GM23248 (cell line): ENCODE measurements around the gene IRX2. TPM values are rescaled to one million over a fixed set of nuclear protein-coding genes. Genes with fewer than 3 reads are reported as not detected.

Source experiments
- DNase-seq: peaks from one replicate; pipeline ENCODE4 v3.0.0-alpha.2; 2015
- H2AFZ ChIP-seq: fragments of 200-600 bp; sonication (generic); 2 replicates; pipeline ENCODE4 v1.6.1; 2016; ENCODE audit warnings: antibody characterized with exemption
- H3F3A ChIP-seq: fragments of 200-600 bp; sonication (generic); 2 replicates; pipeline ENCODE4 v1.6.1; 2016; ENCODE audit warnings: mild to moderate bottlenecking, antibody characterized with exemption, mixed run types; ENCODE audit not compliant: insufficient read depth
- H3K27ac ChIP-seq: fragments of 200-600 bp; sonication (generic); 2 replicates; pipeline ENCODE4 v1.5.1; 2016; ENCODE audit warnings: mild to moderate bottlenecking
- H3K27me3 ChIP-seq: fragments of 200-600 bp; sonication (generic); replicated peaks from 2 replicates; pipeline ENCODE4 v1.6.1; 2016; ENCODE audit warnings: mild to moderate bottlenecking; ENCODE audit not compliant: insufficient read depth
- H3K36me3 ChIP-seq: fragments of 200-600 bp; sonication (generic); 2 replicates; pipeline ENCODE4 v1.6.1; 2016; ENCODE audit warnings: low read depth, mild to moderate bottlenecking
- H3K4me1 ChIP-seq: fragments of 200-600 bp; sonication (generic); 2 replicates; pipeline ENCODE4 v1.6.1; 2016; ENCODE audit warnings: mild to moderate bottlenecking; ENCODE audit not compliant: insufficient read depth
- H3K4me2 ChIP-seq: fragments of 200-600 bp; sonication (generic); one replicate; pipeline ENCODE4 v1.6.1; 2016; ENCODE audit warnings: mild to moderate bottlenecking; ENCODE audit not compliant: unreplicated experiment
- H3K4me3 ChIP-seq: fragments of 200-600 bp; sonication (generic); 2 replicates; pipeline ENCODE4 v1.5.1; 2016; ENCODE audit warnings: mild to moderate bottlenecking
- H3K79me2 ChIP-seq: fragments of 200-600 bp; sonication (generic); 2 replicates; pipeline ENCODE4 v1.6.1; 2016; ENCODE audit warnings: mild to moderate bottlenecking; ENCODE audit not compliant: insufficient read depth
- H3K9ac ChIP-seq: fragments of 200-600 bp; sonication (generic); 2 replicates; pipeline ENCODE4 v1.6.1; 2016; ENCODE audit warnings: mild to moderate bottlenecking
- H3K9me2 ChIP-seq: fragments of 200-600 bp; sonication (generic); 2 replicates; pipeline ENCODE4 v1.6.1; 2016; ENCODE audit warnings: mixed run types, mild to moderate bottlenecking, moderate library complexity; ENCODE audit not compliant: insufficient read depth
- H3K9me3 ChIP-seq: fragments of 200-600 bp; sonication (generic); one replicate; pipeline ENCODE4 v1.6.1; 2017; ENCODE audit warnings: low read depth
- H4K20me1 ChIP-seq: fragments of 200-600 bp; sonication (generic); 2 replicates; pipeline ENCODE4 v1.6.0; 2016; ENCODE audit not compliant: insufficient read depth
- EZH2 ChIP-seq: fragments of 200-600 bp; sonication (generic); IDR thresholded peaks from 2 replicates; pipeline ENCODE4 v1.6.1; 2018; ENCODE audit warnings: antibody characterized with exemption, mild to moderate bottlenecking; ENCODE audit not compliant: insufficient read depth, poor library complexity, severe bottlenecking
- EZH2phosphoT487 ChIP-seq: fragments of 200-600 bp; sonication (generic); IDR thresholded peaks from 2 replicates; pipeline ENCODE4 v1.6.1; 2018; ENCODE audit warnings: antibody characterized with exemption, moderate library complexity, mild to moderate bottlenecking, low read depth; ENCODE audit not compliant: insufficient read depth
- WGBS, 2 experiments: methylation state at CpG; one replicate each; pipeline ENCODE4 v1.1.6; 2015 to 2017; ENCODE audit warnings: low lambda C conversion rate in 2 of 2, low coverage in 1 of 2; ENCODE audit errors: missing lambda C conversion rate in 2 of 2; 5-methylcytosine and 5-hydroxymethylcytosine counted together
- in situ Hi-C: fragments of 300-500 bp; cut with MboI; formaldehyde crosslinking; loops from 2 replicates; pipeline ENCODE4 v1.15.0; 2020
- polyA plus RNA-seq: library from polyadenylated mRNA; unstranded; fragments of >200 nt; fragmentation: Nextera tagmentation; extraction: Ambion mirVana; gene quantifications from 2 replicates; pipeline ENCODE4 v1.2.1, GENCODE V29; 2016
- total RNA-seq: library from RNA; depleted of rRNA; stranded (reverse); fragments of >200 nt; shearing (Covaris generic); gene quantifications from 2 replicates; pipeline ENCODE4 v1.2.3, GENCODE V29; 2014

Gene IRX2
- total and polyA plus RNA-seq, 2 experiments from 2014 or later, result 6.1 to 30.6 TPM

GRCh38 chr5:2742921-2743679, 8.4 kb downstream of the IRX2 start:
- peak overlapping the region; percentile 99 for H3K4me3 ChIP-seq
- H2AFZ ChIP-seq, result no peak overlapping the region
- WGBS, 2 experiments, result 13 to 19% methylated on average over 46 to 55 of the region's 55 CpGs
- TF ChIP-seq EZH2phosphoT487, result no peak
- no peak for TF ChIP-seq EZH2
- H3K4me2 ChIP-seq, result peak overlapping the region; percentile 97
- no peaks in the 10 kb centered on the region for H3K27me3 ChIP-seq
- in situ Hi-C loops, result loop anchor here (25.0 kb wide), 1 partner anchor 981 kb away; no protein-coding TSS in a partner anchor
- no peaks in the 10 kb centered on the region for H4K20me1 ChIP-seq
- H3K79me2 ChIP-seq, result peaks cover 95% of the 10 kb centered on the region
- H3K4me1 ChIP-seq, result peaks cover 68% of the 10 kb centered on the region
- H3K9ac ChIP-seq, result peak overlapping the region; percentile 92
- H3K9me3 ChIP-seq, result no peaks in the 10 kb centered on the region
- peak; percentile 58 for DNase-seq
- peaks cover 31% of the 10 kb centered on the region for H3F3A ChIP-seq
- H3K9me2 ChIP-seq, result no peaks in the 10 kb centered on the region
- H3K27ac ChIP-seq, result peak overlapping the region; percentile 84
- peaks cover 8% of the 10 kb centered on the region; the same call in 1 of the 2 replicates for H3K36me3 ChIP-seq

GRCh38 chr5:2741956-2742355, 9.5 kb downstream of the IRX2 start:
- H4K20me1 ChIP-seq, result no peaks in the 10 kb centered on the region
- no peak overlapping the region for H2AFZ ChIP-seq
- H3K9me2 ChIP-seq, result no peaks in the 10 kb centered on the region
- H3K27me3 ChIP-seq, result no peaks in the 10 kb centered on the region
- DNase-seq, result peak; percentile 54
- peak overlapping the region; percentile 92 for H3K9ac ChIP-seq
- 18 to 23% methylated on average over 3 of the region's 3 CpGs for WGBS, 2 experiments
- peaks cover 8% of the 10 kb centered on the region; the same call in 1 of the 2 replicates for H3K36me3 ChIP-seq
- peaks cover 68% of the 10 kb centered on the region for H3K4me1 ChIP-seq
- in situ Hi-C loops, result loop anchor here (25.0 kb wide), 1 partner anchor 980 kb away; no protein-coding TSS in a partner anchor
- peaks cover 31% of the 10 kb centered on the region for H3F3A ChIP-seq
- peaks cover 84% of the 10 kb centered on the region for H3K79me2 ChIP-seq
- peak overlapping the region; percentile 84 for H3K27ac ChIP-seq
- H3K4me3 ChIP-seq, result peak overlapping the region; percentile 77
- peak overlapping the region; percentile 97 for H3K4me2 ChIP-seq
- TF ChIP-seq EZH2 (no peak), EZH2phosphoT487 (no peak)
- no peaks in the 10 kb centered on the region for H3K9me3 ChIP-seq

GRCh38 chr5:2740876-2741555, 10.5 kb downstream of the IRX2 start:
- Histone ChIP-seq H3K27me3 (no peaks in the 10 kb centered on the region), H3K27ac (peak overlapping the region; percentile 84), H3K36me3 (peaks cover 5% of the 10 kb centered on the region; the same call in 1 of the 2 replicates), H3K4me1 (peaks cover 58% of the 10 kb centered on the region), H3F3A (peaks cover 22% of the 10 kb centered on the region; the same call in 1 of the 2 replicates), H3K79me2 (peaks cover 74% of the 10 kb centered on the region), H3K4me3 (peak overlapping the region; percentile 77), H3K4me2 (peak overlapping the region; percentile 97), H4K20me1 (no peaks in the 10 kb centered on the region), H3K9me2 (no peaks in the 10 kb centered on the region), H3K9ac (peak overlapping the region; percentile 92), H2AFZ (no peak overlapping the region), H3K9me3 (no peaks in the 10 kb centered on the region)
- WGBS, 2 experiments, result 14 to 25% methylated on average over 25 of the region's 25 CpGs
- TF ChIP-seq EZH2 (no peak), EZH2phosphoT487 (no peak)
- in situ Hi-C loops, result loop anchor here (25.0 kb wide), 1 partner anchor 979 kb away; no protein-coding TSS in a partner anchor
- DNase-seq, result peak; percentile 73

- in situ Hi-C loops, result loop anchor here (25.0 kb wide), 1 partner anchor 978 kb away; no protein-coding TSS in a partner anchor
- no peaks in the 10 kb centered on the region for H3K9me3 ChIP-seq
- peak overlapping the region; percentile 83 for H2AFZ ChIP-seq
- peaks cover 18% of the 10 kb centered on the region; the same call in 1 of the 2 replicates for H3F3A ChIP-seq
- DNase-seq, result peak; percentile 63
- TF ChIP-seq EZH2 (no peak), EZH2phosphoT487 (no peak)
- H3K27me3 ChIP-seq, result no peaks in the 10 kb centered on the region
- H3K9me2 ChIP-seq, result no peaks in the 10 kb centered on the region
- H3K27ac ChIP-seq, result peak overlapping the region; percentile 84
- no peaks in the 10 kb centered on the region for H3K36me3 ChIP-seq
- 18 to 20% methylated on average over 48 to 58 of the region's 59 CpGs for WGBS, 2 experiments
- H3K79me2 ChIP-seq, result peaks cover 67% of the 10 kb centered on the region
- H4K20me1 ChIP-seq, result no peaks in the 10 kb centered on the region
- peak overlapping the region; percentile 97 for H3K4me2 ChIP-seq
- H3K4me1 ChIP-seq, result peaks cover 51% of the 10 kb centered on the region
- peak overlapping the region; percentile 92 for H3K9ac ChIP-seq
- H3K4me3 ChIP-seq, result peak overlapping the region; percentile 77
Measured at GRCh38 chr5:2740051-2740875, 11.2 kb downstream of the IRX2 start.
